Stimulated activated naive B cell treated with anti-CD40 and anti-IgM and Interleukin-4, amounts not matched to agents 10 μg/mL and 1 μg/mL and 100 μg/mL, for 72 hours (primary cell): ENCODE results near the gene ACSL1.
"Not testable (repeated sequence)": the region's sequence is repeated elsewhere in the genome, so short reads cannot be mapped to it uniquely, and the experiment has no call there.

Experiments
- ATAC-seq, 2 donors: fragments of 150-1000 bp; cut with Tn5 transposase; replicated peaks; 2 replicates each; pipeline ENCODE4 v1.10.0; 2021; ENCODE audit warnings: moderate library complexity in 1 of 2
- DNase-seq: peaks from one replicate; pipeline ENCODE4 v3.0.0; 2021
- H3K27ac Mint-ChIP-seq: one replicate; pipeline ENCODE4 v1.8.0; 2022; ENCODE audit warnings: mild to moderate bottlenecking, mixed read lengths
- H3K27me3 Mint-ChIP-seq, 2 donors: one replicate each; pipeline ENCODE4 v1.8.0; 2022; ENCODE audit warnings: mixed read lengths in 2 of 2
- H3K36me3 Mint-ChIP-seq, 2 donors: one replicate each; pipeline ENCODE4 v1.8.0; 2022; ENCODE audit warnings: mixed read lengths in 2 of 2, mild to moderate bottlenecking in 1 of 2
- H3K4me1 Mint-ChIP-seq, 2 donors: one replicate each; pipeline ENCODE4 v1.8.0; 2022; ENCODE audit warnings: mixed read lengths in 2 of 2, mild to moderate bottlenecking in 1 of 2
- H3K4me3 Mint-ChIP-seq, 2 donors: one replicate each; pipeline ENCODE4 v1.8.0; 2022; ENCODE audit warnings: mild to moderate bottlenecking in 2 of 2, mixed read lengths in 2 of 2, moderate library complexity in 1 of 2
- H3K9me3 Mint-ChIP-seq, 2 donors: one replicate each; pipeline ENCODE4 v1.8.0; 2022; ENCODE audit warnings: mixed read lengths in 2 of 2, mild to moderate bottlenecking in 1 of 2

ACSL1 gene

DNA sequence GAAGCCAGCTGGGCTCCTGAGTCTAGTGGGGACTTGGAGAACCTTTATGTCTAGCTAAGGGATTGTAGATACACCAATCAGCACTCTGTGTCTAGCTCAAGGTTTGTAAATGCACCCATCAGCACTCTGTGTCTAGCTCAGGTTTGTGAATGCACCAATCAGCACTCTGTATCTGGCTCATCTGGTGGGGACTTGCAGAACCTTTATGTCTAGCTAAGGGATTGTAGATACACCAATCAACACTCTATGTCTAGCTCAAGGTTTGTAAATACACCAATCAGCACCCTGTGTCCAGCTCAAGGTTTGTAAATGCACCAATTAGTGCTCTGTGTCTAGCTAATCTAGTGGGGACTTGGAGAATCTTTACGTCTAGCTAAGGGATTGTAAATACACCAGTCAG, 84.1 kb downstream of the ACSL1 start:
- not testable (repeated sequence) for H3K36me3 Mint-ChIP-seq, DNase-seq, H3K27ac Mint-ChIP-seq, H3K4me3 Mint-ChIP-seq, H3K9me3 Mint-ChIP-seq, ATAC-seq, H3K27me3 Mint-ChIP-seq
- peaks cover 18 to 21% of the 10 kb centered on the region in 2 donors for H3K4me1 Mint-ChIP-seq

DNA sequence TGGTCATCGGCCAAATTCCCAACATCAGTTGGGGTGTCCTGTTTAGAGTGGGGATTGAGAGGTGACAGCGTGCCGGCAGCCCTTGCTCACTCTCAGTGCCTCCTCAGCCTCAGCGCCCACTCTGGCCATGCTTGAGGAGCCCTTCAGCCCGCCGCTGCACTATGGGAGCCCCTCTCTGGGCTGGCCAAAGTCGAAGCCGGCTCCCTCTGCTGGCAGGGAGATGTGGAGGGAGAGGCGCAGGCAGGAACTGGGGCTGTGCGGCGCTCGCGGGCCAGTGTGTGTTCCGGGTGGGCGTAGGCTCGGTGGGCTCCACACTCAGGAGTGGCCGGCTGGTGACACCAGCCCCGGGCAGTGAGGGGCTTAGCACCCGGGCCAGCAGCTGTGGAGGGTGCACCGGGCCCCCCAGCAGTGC, 84.8 kb downstream of the ACSL1 start:
- Mint-ChIP-seq H3K27me3 (no peaks in the 10 kb centered on the region), H3K4me1 (peaks cover 11 to 15% of the 10 kb centered on the region in 2 donors), H3K4me3 (no peak overlapping the region), H3K9me3 (peaks cover 0 to 1% of the 10 kb centered on the region in 2 donors), H3K36me3 (peaks cover 0 to 8% of the 10 kb centered on the region in 2 donors), H3K27ac (no peak overlapping the region)
- ATAC-seq, result no peak
- no peak for DNase-seq

DNA sequence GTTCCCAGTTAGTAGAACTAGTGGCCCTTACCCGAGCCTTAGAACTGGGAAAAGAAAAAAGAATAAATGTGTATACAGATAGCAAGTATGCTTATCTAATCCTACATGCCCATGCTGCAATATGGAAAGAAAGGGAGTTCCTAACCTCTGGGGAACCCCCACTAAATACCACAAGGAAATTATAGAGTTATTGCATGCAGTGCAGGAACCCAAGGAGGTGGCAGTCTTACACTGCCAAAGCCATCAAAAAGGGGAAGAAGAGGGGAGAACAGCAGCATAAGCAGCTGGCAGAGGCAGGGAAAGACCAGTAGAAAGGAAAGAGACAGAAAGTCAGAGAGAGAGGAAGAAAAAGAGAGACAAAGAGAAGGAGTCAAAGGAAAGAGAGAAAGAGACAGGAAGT, 86.2 kb downstream of the ACSL1 start:
- Mint-ChIP-seq H3K4me1 (peaks cover 9 to 12% of the 10 kb centered on the region in 2 donors), H3K27ac (peak overlapping the region; percentile 14)
- not testable (repeated sequence) for ATAC-seq, H3K4me3 Mint-ChIP-seq, DNase-seq, H3K27me3 Mint-ChIP-seq, H3K36me3 Mint-ChIP-seq, H3K9me3 Mint-ChIP-seq

DNA sequence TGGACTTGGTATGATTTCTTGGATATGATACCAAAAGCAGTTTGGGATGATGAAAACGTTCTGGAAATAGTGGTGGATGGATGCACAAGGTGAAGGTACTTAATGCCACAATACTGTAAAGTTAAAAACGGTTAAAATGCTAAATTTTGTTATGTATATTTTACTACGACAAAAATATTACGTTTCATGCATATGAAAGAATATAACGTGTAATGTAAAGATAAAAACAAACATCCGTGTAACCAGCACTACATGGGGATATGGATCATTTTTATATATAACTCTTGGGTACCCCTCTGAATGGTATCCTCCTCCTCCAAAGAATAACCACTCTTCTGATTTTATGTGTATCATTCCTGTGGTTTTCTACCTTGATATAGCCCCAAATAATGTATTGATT, 91.0 kb downstream of the ACSL1 start:
- ATAC-seq (no peak), DNase-seq (no peak)
- Mint-ChIP-seq H3K4me3 (peak overlapping the region; percentile 95 to 97), H3K4me1 (peaks cover 8 to 16% of the 10 kb centered on the region in 2 donors), H3K27me3 (no peaks in the 10 kb centered on the region), H3K9me3 (no peaks in the 10 kb centered on the region), H3K36me3 (peaks cover 0 to 3% of the 10 kb centered on the region in 2 donors), H3K27ac (no peak overlapping the region)

DNA sequence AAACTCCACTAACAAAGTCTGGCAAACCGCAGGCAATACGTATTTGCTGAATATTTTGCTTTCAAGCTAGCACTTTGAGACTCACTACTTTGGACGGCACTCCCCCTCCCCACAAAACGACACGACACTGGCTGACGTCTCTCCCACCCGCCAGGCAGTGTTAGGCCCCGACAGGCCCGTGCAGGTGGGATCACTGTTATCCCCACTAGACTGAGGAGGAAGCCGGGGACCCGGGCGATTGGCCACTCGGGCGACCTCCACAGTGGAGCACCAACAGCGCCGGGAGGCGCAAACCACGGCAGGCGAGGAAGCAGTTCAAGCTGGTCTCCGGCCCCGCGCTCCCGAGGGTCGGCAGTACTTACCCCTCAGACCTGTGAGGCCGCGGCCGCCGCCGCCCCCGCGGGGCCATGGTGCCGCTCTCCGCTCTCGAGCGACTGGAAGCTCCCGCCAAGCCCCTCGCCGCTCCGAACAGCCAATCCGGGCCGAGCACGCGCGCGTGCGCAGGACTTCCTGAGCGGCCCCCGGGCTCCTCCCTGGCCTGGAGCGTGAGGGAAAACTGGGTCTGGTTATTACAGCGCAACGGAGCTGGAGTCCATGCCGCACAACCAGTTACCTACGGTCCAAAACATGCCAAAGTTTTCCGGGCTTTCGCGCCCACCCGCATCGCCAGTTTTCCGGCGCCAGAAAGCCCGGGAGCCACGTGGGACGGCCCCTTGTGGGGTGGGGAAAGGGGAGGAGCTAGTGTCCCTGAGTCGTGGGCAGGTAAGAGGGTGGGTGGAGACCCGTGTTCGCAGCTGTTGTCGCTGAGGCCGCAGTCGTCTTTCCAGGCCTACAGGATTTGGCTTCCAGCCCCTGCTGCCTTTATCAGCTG, 91.9 kb downstream of the ACSL1 start, which contains the start of gene CENPU:
CENPU (minus strand) TSS at position 443 of the 871 bp plus-strand sequence; CDS start at position 409, 34 bp downstream.
- DNase-seq, result peak; percentile 96
- Mint-ChIP-seq H3K27me3 (no peaks in the 10 kb centered on the region), H3K27ac (peak within 1 kb of the TSS; percentile 91), H3K36me3 (peaks cover 0 to 3% of the 10 kb centered on the region in 2 donors), H3K9me3 (no peaks in the 10 kb centered on the region), H3K4me1 (peaks cover 2 to 11% of the 10 kb centered on the region in 2 donors), H3K4me3 (peak within 1 kb of the TSS; percentile 95 to 97)
- ATAC-seq, result peak; percentile 91 to 94

DNA sequence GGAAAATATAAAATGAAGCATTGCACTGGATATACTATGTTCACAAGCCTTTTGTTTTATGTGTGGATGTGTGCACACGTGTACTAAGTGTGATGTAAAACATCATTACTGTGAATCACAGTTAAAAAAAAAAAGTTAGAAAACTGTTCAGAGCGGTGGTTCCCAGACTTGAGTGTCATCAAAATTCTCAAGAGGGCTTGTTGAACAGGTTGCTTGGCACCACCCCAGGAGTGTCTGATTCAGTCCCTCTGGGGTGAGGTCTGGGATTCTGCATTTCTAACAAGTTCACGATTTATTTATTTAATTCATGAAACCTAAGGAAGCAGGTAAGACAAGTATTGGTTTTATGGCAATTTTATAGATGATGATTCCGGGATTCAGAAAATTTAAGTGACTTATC, 93.6 kb downstream of the ACSL1 start:
- no peak for DNase-seq
- no peak for ATAC-seq
- Mint-ChIP-seq H3K4me1 (peaks cover 5 to 13% of the 10 kb centered on the region in 2 donors), H3K9me3 (no peaks in the 10 kb centered on the region), H3K36me3 (peaks cover 11 to 16% of the 10 kb centered on the region in 2 donors), H3K27me3 (no peaks in the 10 kb centered on the region), H3K4me3 (peak overlapping the region; percentile 36 to 95), H3K27ac (no peak overlapping the region)

DNA sequence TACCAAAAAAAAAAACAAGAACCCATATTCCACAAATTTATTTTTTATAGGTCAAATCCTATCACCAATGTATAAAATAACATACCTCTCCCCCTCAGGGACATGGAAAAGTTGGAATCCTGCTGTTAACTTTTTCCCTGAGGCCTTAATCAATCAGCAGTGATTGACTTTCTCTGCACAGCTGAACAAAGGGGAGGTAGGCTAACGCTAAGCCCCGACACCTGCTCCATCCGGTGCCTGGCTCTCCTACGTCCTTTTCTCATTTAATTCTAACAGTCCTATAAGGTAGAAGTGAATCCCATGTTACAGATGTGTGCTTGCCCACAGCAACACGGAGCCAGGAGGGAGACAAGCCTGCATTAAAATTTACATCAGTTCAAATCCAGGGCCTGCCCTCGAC, 94.7 kb downstream of the ACSL1 start:
- no peak overlapping the region for H3K4me3 Mint-ChIP-seq
- peaks cover 10 to 24% of the 10 kb centered on the region in 2 donors for H3K4me1 Mint-ChIP-seq
- H3K27ac Mint-ChIP-seq, result no peak overlapping the region
- no peaks in the 10 kb centered on the region for H3K9me3 Mint-ChIP-seq
- no peaks in the 10 kb centered on the region for H3K27me3 Mint-ChIP-seq
- ATAC-seq (no peak), DNase-seq (no peak)
- H3K36me3 Mint-ChIP-seq, result peaks cover 16 to 25% of the 10 kb centered on the region in 2 donors

DNA sequence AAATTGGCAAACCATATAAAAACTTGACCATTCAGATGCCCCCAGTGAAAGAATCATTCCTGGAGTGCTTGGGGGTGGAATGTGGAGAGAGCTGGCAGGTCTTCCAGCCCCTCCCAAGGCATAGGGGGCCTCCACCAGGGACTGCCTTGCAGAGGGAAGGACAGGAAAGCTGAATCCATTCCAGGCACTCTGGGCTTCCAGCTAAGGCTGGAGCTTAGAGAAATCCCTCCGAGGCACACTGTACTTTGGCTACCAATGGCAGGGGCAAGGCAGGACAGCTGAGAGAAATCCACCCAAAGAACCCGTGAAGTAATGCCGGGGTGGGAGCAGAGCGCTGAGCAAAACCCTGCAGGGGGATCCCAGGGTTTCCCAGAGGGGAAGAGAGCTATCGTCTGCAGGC, 95.8 kb downstream of the ACSL1 start:
- no peak for ATAC-seq

DNA sequence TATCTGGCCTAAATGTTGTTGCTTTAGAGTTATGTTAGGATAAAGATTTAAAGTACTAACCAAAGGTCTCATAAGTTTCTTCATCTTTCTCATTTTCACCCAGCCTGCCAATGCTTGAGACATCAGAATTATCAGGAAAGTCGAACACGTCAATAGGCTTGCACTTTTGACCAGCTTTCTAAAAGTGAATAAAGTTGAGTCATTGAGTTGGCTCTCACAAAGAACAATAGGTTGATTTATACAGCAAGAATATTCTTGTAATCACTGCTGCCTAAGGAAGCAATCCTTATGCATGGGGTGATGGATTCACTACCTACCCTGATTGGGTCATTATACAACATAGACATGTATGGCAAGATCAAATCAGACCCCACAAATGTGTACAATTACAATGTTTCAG, 96.9 kb downstream of the ACSL1 start:
- H3K4me1 Mint-ChIP-seq, result peaks cover 13 to 31% of the 10 kb centered on the region in 2 donors
- H3K27ac Mint-ChIP-seq, result peak overlapping the region; percentile 14
- no peak overlapping the region for H3K4me3 Mint-ChIP-seq
- peaks cover 23 to 35% of the 10 kb centered on the region in 2 donors for H3K36me3 Mint-ChIP-seq
- H3K9me3 Mint-ChIP-seq, result no peaks in the 10 kb centered on the region
- DNase-seq (no peak), ATAC-seq (no peak)
- H3K27me3 Mint-ChIP-seq, result no peaks in the 10 kb centered on the region

More for the DNA sequence above, 95.8 kb downstream of the ACSL1 start:
- H3K27me3 Mint-ChIP-seq, result no peaks in the 10 kb centered on the region
- H3K9me3 Mint-ChIP-seq, result no peaks in the 10 kb centered on the region
- no peak overlapping the region for H3K4me3 Mint-ChIP-seq
- DNase-seq, result no peak
- H3K36me3 Mint-ChIP-seq, result peaks cover 18 to 30% of the 10 kb centered on the region in 2 donors
- H3K4me1 Mint-ChIP-seq, result peaks cover 13 to 31% of the 10 kb centered on the region in 2 donors
- no peak overlapping the region for H3K27ac Mint-ChIP-seq

DNA sequence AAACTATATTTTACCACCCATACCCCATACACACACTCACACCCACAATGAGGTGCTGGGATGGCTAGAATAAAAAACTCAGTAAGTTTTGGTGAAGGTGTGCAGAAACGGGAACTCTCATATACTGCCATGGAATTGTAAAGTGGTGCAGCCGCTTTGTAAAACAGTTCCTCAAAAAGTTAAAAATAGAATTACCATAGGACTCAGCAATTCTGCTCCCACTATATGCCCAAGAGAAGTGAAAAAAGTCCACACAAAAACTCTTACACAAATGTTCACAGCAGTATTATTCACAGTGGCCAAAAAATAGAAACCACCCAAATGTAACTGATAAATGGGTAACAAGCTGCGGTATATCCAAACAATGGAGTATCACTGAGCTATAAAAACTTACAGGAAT, 98.3 kb downstream of the ACSL1 start:
- no peak for DNase-seq
- peaks cover 31 to 43% of the 10 kb centered on the region in 2 donors for H3K36me3 Mint-ChIP-seq

DNA sequence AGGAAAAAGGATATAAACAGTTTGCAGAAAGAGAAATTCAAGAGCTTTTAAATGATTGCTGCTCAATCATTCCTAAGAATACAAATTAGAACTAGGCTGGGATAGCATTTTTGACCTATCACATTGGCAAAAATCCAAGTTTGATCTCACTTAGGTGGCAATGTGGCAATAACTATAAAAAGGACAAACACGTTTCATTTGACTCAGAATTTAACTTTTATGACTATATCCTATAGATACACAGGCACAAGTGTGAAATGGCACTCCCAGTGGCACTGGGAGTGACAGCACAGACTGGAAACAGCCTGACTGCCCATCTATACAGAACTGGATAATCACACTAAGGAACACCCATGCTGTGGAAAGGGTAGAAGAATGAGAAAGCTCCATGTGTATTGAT, 103.0 kb downstream of the ACSL1 start:
- DNase-seq (no peak), ATAC-seq (no peak)
- peaks cover 19 to 20% of the 10 kb centered on the region in 2 donors for H3K9me3 Mint-ChIP-seq
- peaks cover 8 to 21% of the 10 kb centered on the region in 2 donors for H3K4me1 Mint-ChIP-seq
- H3K27ac Mint-ChIP-seq, result no peak overlapping the region
- H3K36me3 Mint-ChIP-seq, result peaks cover 64 to 77% of the 10 kb centered on the region in 2 donors
- no peaks in the 10 kb centered on the region for H3K27me3 Mint-ChIP-seq
- no peak overlapping the region for H3K4me3 Mint-ChIP-seq

More for the DNA sequence above, 98.3 kb downstream of the ACSL1 start:
- H3K27me3 Mint-ChIP-seq, result no peaks in the 10 kb centered on the region
- no peak overlapping the region for H3K27ac Mint-ChIP-seq
- H3K4me3 Mint-ChIP-seq, result no peak overlapping the region
- H3K4me1 Mint-ChIP-seq, result peaks cover 10 to 20% of the 10 kb centered on the region in 2 donors
- ATAC-seq, result no peak
- H3K9me3 Mint-ChIP-seq, result no peaks in the 10 kb centered on the region

DNA sequence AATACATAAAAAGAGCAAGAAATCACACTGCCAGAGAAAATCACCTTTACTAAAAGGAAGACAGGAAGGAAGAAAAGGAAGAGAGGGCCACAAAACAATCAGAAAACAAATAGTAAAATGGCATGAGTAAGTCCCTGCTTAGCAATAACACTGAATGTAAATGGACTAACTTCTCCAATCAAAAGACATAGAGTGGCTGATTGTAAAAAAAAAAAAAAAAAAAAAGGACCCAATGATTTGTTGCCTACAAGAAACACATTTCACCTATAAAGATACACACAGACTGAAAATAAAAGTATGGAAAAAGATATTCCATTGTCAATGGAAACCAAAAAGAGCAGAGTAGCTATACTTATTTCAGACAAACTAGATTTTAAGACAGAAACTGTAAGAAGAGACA, 104.5 kb downstream of the ACSL1 start:
- Mint-ChIP-seq H3K27me3 (no peaks in the 10 kb centered on the region), H3K4me3 (no peak overlapping the region), H3K9me3 (peaks cover 19 to 20% of the 10 kb centered on the region in 2 donors), H3K36me3 (peaks cover 57 to 74% of the 10 kb centered on the region in 2 donors), H3K4me1 (peaks cover 7 to 20% of the 10 kb centered on the region in 2 donors), H3K27ac (no peak overlapping the region)
- DNase-seq, result no peak
- no peak for ATAC-seq

DNA sequence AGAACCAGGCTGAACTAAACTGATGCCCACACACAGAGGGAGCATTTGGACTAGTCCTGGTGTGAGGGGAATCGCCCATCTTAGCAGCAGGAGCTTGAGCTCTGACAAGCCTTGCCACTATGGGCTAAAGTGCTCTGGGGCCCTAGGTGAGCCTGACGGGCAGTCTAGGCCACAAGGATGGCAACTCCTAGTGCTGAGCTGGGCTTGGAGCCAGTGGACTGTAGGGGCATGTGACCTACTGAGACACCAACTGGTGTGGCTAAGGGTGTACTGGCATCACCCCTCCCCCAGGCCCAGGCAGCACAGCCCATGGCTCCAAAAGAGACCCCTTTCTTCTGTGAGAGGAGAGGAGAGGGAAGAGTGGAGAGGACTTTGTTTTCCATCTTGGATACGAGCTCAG, 106.4 kb downstream of the ACSL1 start:
- Mint-ChIP-seq H3K4me1 (peaks cover 4 to 12% of the 10 kb centered on the region in 2 donors), H3K9me3 (peaks cover 19 to 20% of the 10 kb centered on the region in 2 donors), H3K27me3 (no peaks in the 10 kb centered on the region), H3K4me3 (no peak overlapping the region), H3K27ac (no peak overlapping the region), H3K36me3 (peaks cover 58 to 74% of the 10 kb centered on the region in 2 donors)
- no peak for DNase-seq
- ATAC-seq, result no peak

DNA sequence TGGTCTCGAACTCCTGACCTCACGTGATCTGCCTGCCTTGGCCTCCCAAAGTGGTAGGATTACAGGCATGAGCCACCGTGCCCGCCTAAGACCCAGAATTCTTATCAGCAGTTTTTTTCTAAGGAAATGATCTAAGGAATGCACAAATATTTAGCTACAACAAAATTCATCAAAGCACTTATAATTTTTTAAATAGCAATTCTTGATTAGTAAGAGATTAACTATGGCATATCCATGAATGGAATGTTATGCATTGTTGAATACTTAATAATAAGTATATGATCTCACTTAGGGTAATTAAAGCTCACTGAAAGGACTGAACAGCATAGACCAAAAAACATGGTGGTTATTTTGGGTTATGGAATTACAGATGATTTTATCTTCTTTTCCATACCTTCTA, 110.2 kb downstream of the ACSL1 start:
- Mint-ChIP-seq H3K4me3 (no peak overlapping the region), H3K27me3 (no peaks in the 10 kb centered on the region), H3K9me3 (peaks cover 6% of the 10 kb centered on the region in 2 donors), H3K27ac (no peak overlapping the region), H3K4me1 (peaks cover 4 to 21% of the 10 kb centered on the region in 2 donors), H3K36me3 (peaks cover 39 to 54% of the 10 kb centered on the region in 2 donors)
- no peak for ATAC-seq
- DNase-seq, result no peak

DNA sequence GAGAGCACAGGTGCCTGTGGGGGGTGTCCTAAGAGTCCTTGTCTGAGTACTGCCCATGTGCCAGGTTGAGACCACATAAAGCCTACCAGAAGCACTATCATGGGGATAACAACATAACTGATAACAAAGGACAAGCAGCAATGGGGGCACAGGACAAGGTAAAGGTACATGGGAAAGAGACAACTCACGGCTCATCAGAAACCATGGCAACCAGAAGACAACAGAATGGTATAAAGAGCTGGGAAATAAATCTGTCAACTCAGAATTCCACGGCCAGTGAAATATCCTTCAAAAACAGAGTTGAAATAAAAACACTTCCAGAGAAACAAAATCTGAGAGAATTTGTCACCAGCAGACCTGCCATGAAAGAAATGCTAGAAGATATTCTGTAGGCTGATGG, 111.9 kb downstream of the ACSL1 start:
- Mint-ChIP-seq H3K4me1 (peaks cover 4 to 21% of the 10 kb centered on the region in 2 donors), H3K27me3 (no peaks in the 10 kb centered on the region), H3K36me3 (peaks cover 28 to 44% of the 10 kb centered on the region in 2 donors), H3K27ac (no peak overlapping the region), H3K4me3 (no peak overlapping the region), H3K9me3 (no peaks in the 10 kb centered on the region)
- ATAC-seq, result no peak
- no peak for DNase-seq
